ENCODE data around the gene TNNC1. TPM values are rescaled to one million over a fixed set of nuclear protein-coding genes. Genes with fewer than 3 reads are reported as not detected.
A peak's percentile ranks its signal among the peaks of the same experiment; 100 is the strongest.

TNNC1 gene
- total RNA-seq, 4 donors from 2014 or later: 3.0 to 4.4 (median 3.4) TPM; not detected in 1

GRCh38 chr3:52488746-52489145 is 34.9 kb upstream of the TNNC1 start:
- Histone ChIP-seq H3K4me3 (no peak overlapping the region), H3K36me3 (no peaks in the 10 kb centered on the region), H3K27me3 (no peaks in the 10 kb centered on the region), H3K9me3 (no peaks in the 10 kb centered on the region), H3K27ac (no peak overlapping the region), H3K4me1 (peaks cover 0 to under 1% of the 10 kb centered on the region in 2 donors)
- no peak for DNase-seq
- intact Hi-C loops (cut with DNase I; ENCODE audit: low total_unique reads): no loop called here
- no peak for TF ChIP-seq POLR2A (IDR thresholded peaks at IDR 0.05)
- TF ChIP-seq CTCF (IDR thresholded peaks at IDR 0.05): no peak

GRCh38 chr3:52487788-52488691 is 34.2 kb upstream of the TNNC1 start:
- Histone ChIP-seq H3K27ac (no peak overlapping the region), H3K27me3 (no peaks in the 10 kb centered on the region), H3K36me3 (no peaks in the 10 kb centered on the region), H3K9me3 (no peaks in the 10 kb centered on the region), H3K4me1 (peaks cover 0 to 7% of the 10 kb centered on the region in 2 donors), H3K4me3 (no peak overlapping the region)
- TF ChIP-seq CTCF (IDR thresholded peaks at IDR 0.05): no peak
- no peak for TF ChIP-seq POLR2A (IDR thresholded peaks at IDR 0.05)
- DNase-seq: no peak
- intact Hi-C loops (cut with DNase I; ENCODE audit: low total_unique reads): no loop called here

- no peak for DNase-seq
- intact Hi-C loops (cut with DNase I; ENCODE audit: low total_unique reads): no loop called here
- H3K4me3 ChIP-seq: no peak overlapping the region
- H3K36me3 ChIP-seq: no peaks in the 10 kb centered on the region
- H3K27me3 ChIP-seq: no peaks in the 10 kb centered on the region
- peaks cover 0 to 8% of the 10 kb centered on the region in 2 donors for H3K4me1 ChIP-seq
- no peak overlapping the region for H3K27ac ChIP-seq
- H3K9me3 ChIP-seq: no peaks in the 10 kb centered on the region
- TF ChIP-seq POLR2A (IDR thresholded peaks at IDR 0.05) (no peak), CTCF (IDR thresholded peaks at IDR 0.05) (no peak)
Measured at GRCh38 chr3:52487050-52487787, 33.4 kb upstream of the TNNC1 start.

GRCh38 chr3:52484680-52485461 is 31.0 kb upstream of the TNNC1 start:
- no peak for DNase-seq
- Histone ChIP-seq H3K36me3 (no peaks in the 10 kb centered on the region), H3K4me1 (peaks cover 0 to 8% of the 10 kb centered on the region in 2 donors), H3K4me3 (no peak overlapping the region), H3K27ac (peak overlapping the region; percentile 61 to 84), H3K9me3 (no peaks in the 10 kb centered on the region), H3K27me3 (no peaks in the 10 kb centered on the region)
- TF ChIP-seq CTCF (IDR thresholded peaks at IDR 0.05) (no peak), POLR2A (IDR thresholded peaks at IDR 0.05) (no peak)
- intact Hi-C loops (cut with DNase I; ENCODE audit: low total_unique reads): no loop called here

Data from uterus (tissue), 4 donors.